Measurements from ENCODE around the gene PARVG.

The PARVG gene

GRCh38 chr22:44181912-44182587 is 1.3 kb downstream of the PARVG start:
- peak; percentile 26 for DNase-seq

- DNase-seq = peak; percentile 41
Measured at GRCh38 chr22:44182588-44183286, 2.0 kb downstream of the PARVG start.

- no peak for DNase-seq
Measured at GRCh38 chr22:44183287-44183588, 2.5 kb downstream of the PARVG start.

- DNase-seq = no peak
Measured at GRCh38 chr22:44184006-44184405, 3.3 kb downstream of the PARVG start.

GRCh38 chr22:44185237-44186120 is 4.8 kb downstream of the PARVG start:
- DNase-seq = no peak

- DNase-seq = no peak
Measured at GRCh38 chr22:44186121-44186510, 5.4 kb downstream of the PARVG start.

GRCh38 chr22:44186737-44187136 is 6.0 kb downstream of the PARVG start:
- DNase-seq = no peak

- no peak for DNase-seq
Measured at GRCh38 chr22:44187652-44188230, 7.0 kb downstream of the PARVG start.

GRCh38 chr22:44188316-44188715 is 7.6 kb downstream of the PARVG start:
- DNase-seq = no peak

- DNase-seq = no peak
Measured at GRCh38 chr22:44188986-44189630, 8.4 kb downstream of the PARVG start.

GRCh38 chr22:44190381-44190976 is 9.8 kb downstream of the PARVG start:
- DNase-seq = no peak

GRCh38 chr22:44191036-44191454 is 10.3 kb downstream of the PARVG start:
- DNase-seq = no peak

- DNase-seq = peak; percentile 8
Measured at GRCh38 chr22:44192098-44192815, 11.5 kb downstream of the PARVG start.

GRCh38 chr22:44192816-44193534 is 12.2 kb downstream of the PARVG start:
- no peak for DNase-seq

GRCh38 chr22:44193535-44193891 is 12.8 kb downstream of the PARVG start:
- DNase-seq = no peak

GRCh38 chr22:44194569-44194968 is 13.8 kb downstream of the PARVG start:
- DNase-seq = no peak

- DNase-seq = no peak
Measured at GRCh38 chr22:44195189-44195871, 14.6 kb downstream of the PARVG start.

- DNase-seq = no peak
Measured at GRCh38 chr22:44196241-44196640, 15.5 kb downstream of the PARVG start.

GRCh38 chr22:44196731-44197131 is 16.0 kb downstream of the PARVG start:
- DNase-seq = no peak

GRCh38 chr22:44197271-44197670 is 16.5 kb downstream of the PARVG start:
- DNase-seq = no peak

- no peak for DNase-seq
Measured at GRCh38 chr22:44199164-44199563, 18.4 kb downstream of the PARVG start.

All from NK-92 treated with Interleukin-12 subunit alpha and Interleukin-12 subunit beta, amount 100 ng/mL, for 24 hours (cell line).